Measurements from ENCODE around the gene DLL4.

DLL4 gene

GRCh38 chr15:40926659-40927494 lies 2.3 kb upstream of the DLL4 start:
- DNase-seq (ENCODE audit: low read depth) = no peak

GRCh38 chr15:40927495-40927872 lies 1.7 kb upstream of the DLL4 start:
- DNase-seq (ENCODE audit: low read depth) = no peak

- no peak for DNase-seq (ENCODE audit: low read depth)
Observed at GRCh38 chr15:40927873-40928806, 1.0 kb upstream of the DLL4 start.

- no peak for DNase-seq (ENCODE audit: low read depth)
Observed at GRCh38 chr15:40929660-40930429, 705 bp downstream of the DLL4 start.

- no peak for DNase-seq (ENCODE audit: low read depth)
Observed at GRCh38 chr15:40930430-40931299, 1.5 kb downstream of the DLL4 start.

GRCh38 chr15:40931300-40932142 lies 2.4 kb downstream of the DLL4 start:
- no peak for DNase-seq (ENCODE audit: low read depth)

- no peak for DNase-seq (ENCODE audit: low read depth)
Observed at GRCh38 chr15:40932156-40932555, 3.0 kb downstream of the DLL4 start.

GRCh38 chr15:40932649-40933516 lies 3.7 kb downstream of the DLL4 start:
- no peak for DNase-seq (ENCODE audit: low read depth)

- DNase-seq (ENCODE audit: low read depth) = no peak
Observed at GRCh38 chr15:40933517-40933902, 4.4 kb downstream of the DLL4 start.

GRCh38 chr15:40934457-40934856 lies 5.3 kb downstream of the DLL4 start:
- no peak for DNase-seq (ENCODE audit: low read depth)

GRCh38 chr15:40936234-40936708 lies 7.1 kb downstream of the DLL4 start:
- no peak for DNase-seq (ENCODE audit: low read depth)

GRCh38 chr15:40936709-40937666 lies 7.8 kb downstream of the DLL4 start:
- no peak for DNase-seq (ENCODE audit: low read depth)

- no peak for DNase-seq (ENCODE audit: low read depth)
Observed at GRCh38 chr15:40937762-40938535, 8.8 kb downstream of the DLL4 start.

GRCh38 chr15:40938536-40938870 lies 9.4 kb downstream of the DLL4 start:
- DNase-seq (ENCODE audit: low read depth) = no peak

- no peak for DNase-seq (ENCODE audit: low read depth)
Observed at GRCh38 chr15:40940296-40940801, 11.2 kb downstream of the DLL4 start.

- DNase-seq (ENCODE audit: low read depth) = no peak
Observed at GRCh38 chr15:40941068-40941527, 12.0 kb downstream of the DLL4 start.
